ENCODE results near the gene CSGALNACT2.
"Not testable (repeated sequence)": the region's sequence is repeated elsewhere in the genome, so short reads cannot be mapped to it uniquely, and the experiment has no call there.

Gene CSGALNACT2

GRCh38 chr10:43094085-43094484 lies 44.2 kb upstream of the CSGALNACT2 start:
- no peak for TF ChIP-seq CTCF (conservative IDR thresholded peaks at IDR 0.05)
- H3K27ac ChIP-seq = no peak overlapping the region

- not testable (repeated sequence) for H3K27ac ChIP-seq
Measured at GRCh38 chr10:43099339-43099738, 38.9 kb upstream of the CSGALNACT2 start.

DNA sequence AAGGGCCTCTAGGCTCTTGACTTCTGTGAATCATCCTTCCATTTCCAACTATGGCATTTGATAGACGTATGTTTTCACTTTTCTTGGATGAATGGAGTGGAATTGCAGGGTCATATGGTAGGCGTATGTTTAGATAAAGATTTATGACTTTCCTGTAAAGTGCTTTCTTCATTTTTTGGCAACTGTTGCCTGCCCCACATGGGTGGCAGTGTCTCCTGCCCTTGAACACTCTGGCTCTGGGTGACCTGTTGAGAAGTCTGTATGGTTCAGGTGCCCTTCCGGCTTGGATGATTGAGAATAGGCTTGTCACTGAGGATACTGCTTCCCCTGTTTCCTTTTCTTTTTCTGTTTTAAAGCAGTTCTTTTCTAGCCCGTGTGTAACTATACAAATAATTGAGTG lies 38.3 kb upstream of the CSGALNACT2 start:
- H3K27ac ChIP-seq = no peak overlapping the region
- TF ChIP-seq CTCF (conservative IDR thresholded peaks at IDR 0.05) = no peak

DNA sequence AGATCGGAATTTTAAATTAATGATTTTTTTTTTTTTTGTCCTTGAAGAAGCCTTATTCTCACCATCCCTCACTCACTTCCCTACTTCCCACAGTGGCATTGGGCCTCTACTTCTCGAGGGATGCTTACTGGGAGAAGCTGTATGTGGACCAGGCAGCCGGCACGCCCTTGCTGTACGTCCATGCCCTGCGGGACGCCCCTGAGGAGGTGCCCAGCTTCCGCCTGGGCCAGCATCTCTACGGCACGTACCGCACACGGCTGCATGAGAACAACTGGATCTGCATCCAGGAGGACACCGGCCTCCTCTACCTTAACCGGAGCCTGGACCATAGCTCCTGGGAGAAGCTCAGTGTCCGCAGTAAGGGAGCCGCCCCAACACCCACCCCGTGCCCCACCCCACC lies 37.9 kb upstream of the CSGALNACT2 start:
- no peak overlapping the region for H3K27ac ChIP-seq
- TF ChIP-seq CTCF (conservative IDR thresholded peaks at IDR 0.05) = no peak

DNA sequence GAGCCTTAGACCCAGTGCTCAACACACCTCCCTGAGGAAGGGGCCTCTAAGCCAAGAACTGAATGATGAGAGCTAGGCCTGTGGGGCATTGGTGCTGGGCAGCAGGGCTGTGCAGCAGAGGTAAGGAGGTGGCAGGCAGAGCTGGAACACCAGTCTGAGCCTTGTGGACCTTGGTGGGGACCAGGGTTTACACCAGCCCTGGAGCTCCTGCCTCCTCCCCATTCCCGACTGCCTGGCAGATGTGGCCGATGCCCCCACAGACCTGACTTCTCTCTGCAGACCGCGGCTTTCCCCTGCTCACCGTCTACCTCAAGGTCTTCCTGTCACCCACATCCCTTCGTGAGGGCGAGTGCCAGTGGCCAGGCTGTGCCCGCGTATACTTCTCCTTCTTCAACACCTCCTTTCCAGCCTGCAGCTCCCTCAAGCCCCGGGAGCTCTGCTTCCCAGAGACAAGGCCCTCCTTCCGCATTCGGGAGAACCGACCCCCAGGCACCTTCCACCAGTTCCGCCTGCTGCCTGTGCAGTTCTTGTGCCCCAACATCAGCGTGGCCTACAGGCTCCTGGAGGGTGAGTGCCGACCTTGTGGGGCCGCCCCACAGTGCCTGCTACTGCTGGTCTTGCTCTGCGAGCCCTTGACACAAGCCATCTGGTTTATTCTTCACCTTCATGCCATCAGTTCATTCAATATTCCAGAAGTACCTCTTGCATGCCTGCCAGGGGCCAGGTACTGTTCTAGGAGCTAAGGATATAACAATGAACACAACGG lies 36.0 kb upstream of the CSGALNACT2 start:
- H3K27ac ChIP-seq = no peak overlapping the region
- TF ChIP-seq CTCF (conservative IDR thresholded peaks at IDR 0.05) = no peak

DNA sequence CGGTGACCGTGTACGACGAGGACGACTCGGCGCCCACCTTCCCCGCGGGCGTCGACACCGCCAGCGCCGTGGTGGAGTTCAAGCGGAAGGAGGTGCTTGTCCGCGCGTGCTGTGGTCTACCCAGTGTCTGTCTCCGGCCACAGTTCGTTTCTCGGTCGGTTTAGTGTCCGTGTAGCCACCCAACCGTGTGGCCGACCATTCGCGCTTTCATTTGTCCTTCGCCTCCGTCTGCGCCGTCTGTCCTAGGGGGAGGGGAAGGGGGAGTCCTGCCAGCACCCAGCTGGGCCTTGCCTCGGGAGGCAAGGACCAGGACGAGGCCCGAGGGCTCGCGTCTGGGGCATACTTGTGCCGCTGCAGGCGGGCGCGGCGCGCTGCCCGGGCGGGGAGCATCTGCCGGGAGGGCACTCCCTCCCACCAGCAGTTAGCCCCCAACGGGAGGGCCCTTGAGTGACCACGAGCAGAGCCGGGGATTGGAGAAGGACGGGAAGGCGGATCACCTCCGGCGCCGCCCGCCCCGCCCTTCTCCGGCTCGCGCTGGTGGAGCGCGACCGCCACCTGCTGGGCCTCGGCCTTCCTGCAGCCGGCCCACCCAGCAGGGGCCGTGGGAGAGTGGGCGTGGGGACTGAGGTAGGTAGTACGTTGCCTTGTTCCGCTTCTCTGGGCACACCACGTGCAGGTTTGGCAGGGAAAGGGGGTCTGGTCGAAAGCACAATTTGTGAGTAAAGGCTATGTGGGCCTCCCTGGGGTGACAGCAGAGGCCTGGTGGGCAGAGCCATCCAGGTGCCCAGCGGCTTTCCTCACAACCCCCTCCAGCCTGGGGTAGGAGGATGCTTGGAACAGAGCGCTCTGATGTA lies 32.9 kb upstream of the CSGALNACT2 start:
- peak; percentile 99 for TF ChIP-seq CTCF (conservative IDR thresholded peaks at IDR 0.05)
- peak overlapping the region; percentile 44; the same call in 1 of the 2 replicates for H3K27ac ChIP-seq

GRCh38 chr10:43105956-43106229 lies 32.4 kb upstream of the CSGALNACT2 start:
- H3K27ac ChIP-seq = no peak overlapping the region
- no peak for TF ChIP-seq CTCF (conservative IDR thresholded peaks at IDR 0.05)

Measured in VCaP (cell line).